HCT116 (cell line): ENCODE results near the gene SYT9. TPM values are rescaled to one million over a fixed set of nuclear protein-coding genes. Genes with fewer than 3 reads are reported as not detected.

ENCODE experiments used
- ATAC-seq: fragments of 200-7000 bp; cut with Tn5 transposase; 2 replicates; pipeline ENCODE4 v1.9.1; 2020; ENCODE audit warnings: mild to moderate bottlenecking, moderate library complexity
- BruUV-seq: library from RNA; stranded (reverse); fragments of 400-500 nt; replicated peaks from 2 replicates; lab custom pipeline; 2021; lab: Mats Ljungman, UMichigan
- CTCF ChIA-PET: fragments of 300-600 bp; sonication (Branson Sonifier 250); formaldehyde crosslinking; loops from one replicate; lab custom pipeline; 2021; ENCODE audit warnings: antibody characterized with exemption; lab: Charles Lee
- POLR2A ChIA-PET: fragments of 300-600, 350-600 bp; sonication (Branson Sonifier 250); formaldehyde crosslinking; loops from one replicate; lab custom pipeline; 2021; ENCODE audit warnings: antibody characterized with exemption; lab: Charles Lee
- RAD21 ChIA-PET, 2 experiments: fragments of 300-600 bp; sonication (Branson Sonifier 250); formaldehyde crosslinking; loops; one replicate each; lab custom pipeline; 2023; ENCODE audit warnings: low total read pairs in 2 of 2; ENCODE audit not compliant: uncharacterized antibody in 2 of 2, unreplicated experiment in 2 of 2, low non-redundant PET in 1 of 2; lab: Charles Lee
- DNase-seq: peaks from one replicate; pipeline ENCODE4 v3.0.0-alpha.2; 2010; ENCODE audit warnings: low read depth, low spot score
- H2AFZ ChIP-seq: fragments of 200-600 bp; shearing (Covaris generic), sonication (generic); 2 replicates; pipeline ENCODE4 v1.6.1; 2017; ENCODE audit warnings: low read depth, mixed run types, mixed read lengths, antibody characterized with exemption, low read length; ENCODE audit not compliant: poor library complexity, severe bottlenecking
- H3K27ac ChIP-seq: 2 replicates; pipeline ENCODE4 v1.5.1; 2012; ENCODE audit warnings: low read depth, low read length
- H3K27me3 ChIP-seq: fragments of 200-600 bp; sonication (generic); 2 replicates; pipeline ENCODE4 v1.6.1; 2016; ENCODE audit warnings: mixed run types, low read length, mixed read lengths; ENCODE audit not compliant: insufficient read depth
- H3K36me3 ChIP-seq, 2 experiments: fragments of 200-500 bp in 1 of 2; fragments of 200-600 bp in 1 of 2; sonication (Bioruptor generic) in 1 of 2; sonication (generic) in 1 of 2; 2 replicates each; pipeline versions ENCODE4 v1.5.1 to v1.6.1; 2014 to 2016; ENCODE audit warnings: low read length in 2 of 2, inconsistent platforms in 1 of 2, mixed read lengths in 1 of 2, mixed run types in 1 of 2; ENCODE audit not compliant: insufficient read depth in 2 of 2, control insufficient read depth in 1 of 2
- H3K4me1 ChIP-seq, 2 experiments: fragments of 200-600 bp in 1 of 2; sonication (generic) in 1 of 2; 2 replicates each; pipeline versions ENCODE4 v1.5.1 to v1.6.1; 2012 to 2017; ENCODE audit warnings: low read length in 2 of 2, inconsistent platforms in 1 of 2, mild to moderate bottlenecking in 1 of 2, mixed read lengths in 1 of 2, mixed run types in 1 of 2, moderate library complexity in 1 of 2; ENCODE audit not compliant: insufficient read depth in 2 of 2, control insufficient read depth in 1 of 2
- H3K4me2 ChIP-seq: fragments of 200-600 bp; sonication (generic); 2 replicates; pipeline ENCODE4 v1.6.1; 2017; ENCODE audit warnings: mixed run types, low read length, mixed read lengths
- H3K4me3 ChIP-seq, 2 experiments: fragments of 200-600 bp in 1 of 2; sonication (generic) in 1 of 2; replicated peaks in 1 of 2; 2 replicates each; pipeline ENCODE4 v1.5.1; 2011 to 2016; ENCODE audit warnings: low read length in 2 of 2, control low read depth in 1 of 2, low read depth in 1 of 2, mild to moderate bottlenecking in 1 of 2, mixed read lengths in 1 of 2, mixed run types in 1 of 2
- H3K79me2 ChIP-seq: fragments of 200-600 bp; sonication (generic); 2 replicates; pipeline ENCODE4 v1.6.1; 2017; ENCODE audit warnings: mild to moderate bottlenecking, mixed run types, low read length, moderate library complexity, mixed read lengths; ENCODE audit not compliant: insufficient read depth
- H3K9ac ChIP-seq: fragments of 200-600 bp; sonication (generic); 2 replicates; pipeline ENCODE4 v1.6.1; 2016; ENCODE audit warnings: low read length, mixed read lengths
- H3K9me2 ChIP-seq: fragments of 200-600 bp; sonication (generic), shearing (Covaris generic); 2 replicates; pipeline ENCODE4 v1.6.1; 2017; ENCODE audit warnings: mixed run types, mild to moderate bottlenecking, moderate library complexity; ENCODE audit not compliant: insufficient read depth
- H3K9me3 ChIP-seq, 2 experiments: fragments of 200-500 bp in 1 of 2; fragments of 200-600 bp in 1 of 2; sonication (Bioruptor generic) in 1 of 2; sonication (generic) in 1 of 2; 2 replicates each; pipeline ENCODE4 v1.6.1; 2014 to 2017; ENCODE audit warnings: low read length in 2 of 2, mixed read lengths in 2 of 2, inconsistent platforms in 1 of 2, low read depth in 1 of 2, mild to moderate bottlenecking in 1 of 2, mixed run types in 1 of 2, moderate library complexity in 1 of 2; ENCODE audit not compliant: control insufficient read depth in 1 of 2, insufficient read depth in 1 of 2
- H4K20me1 ChIP-seq: fragments of 200-600 bp; sonication (generic), shearing (Covaris generic); 2 replicates; pipeline ENCODE4 v1.6.1; 2017; ENCODE audit warnings: mixed run types, mild to moderate bottlenecking, moderate library complexity; ENCODE audit not compliant: insufficient read depth
- CBX3 ChIP-seq: IDR thresholded peaks from 2 replicates; pipeline ENCODE4 v1.6.1; 2012; ENCODE audit warnings: low read depth
- CTCF ChIP-seq, 3 experiments: fragments of 200-600 bp in 1 of 3; sonication (generic) in 1 of 3; IDR thresholded peaks in 2 of 3; conservative IDR thresholded peaks in 1 of 3; 2 replicates each; pipeline ENCODE4 v1.5.1; 2012 to 2017; ENCODE audit warnings: low read depth in 2 of 3, low read length in 2 of 3, antibody characterized with exemption in 1 of 3, borderline replicate concordance in 1 of 3, control low read depth in 1 of 3, mild to moderate bottlenecking in 1 of 3, mixed read lengths in 1 of 3, mixed run types in 1 of 3, moderate library complexity in 1 of 3; ENCODE audit not compliant: insufficient read depth in 1 of 3
- ELF1 ChIP-seq: IDR thresholded peaks from 2 replicates; pipeline ENCODE4 v1.6.1; 2012; ENCODE audit warnings: low read depth, borderline replicate concordance
- JUND ChIP-seq: IDR thresholded peaks from 2 replicates; pipeline ENCODE4 v1.6.1; 2012
- POLR2A ChIP-seq: IDR thresholded peaks from 2 replicates; pipeline ENCODE4 v1.7.0; 2011; ENCODE audit warnings: borderline replicate concordance; ENCODE audit not compliant: insufficient read depth, insufficient read length; ENCODE audit errors: extremely low read depth
- POLR2AphosphoS5 ChIP-seq: IDR thresholded peaks from 2 replicates; pipeline ENCODE4 v1.6.1; 2011; ENCODE audit warnings: mild to moderate bottlenecking, low read depth, low read length, moderate library complexity
- RAD21 ChIP-seq: IDR thresholded peaks from 2 replicates; pipeline ENCODE4 v1.6.1; 2012; ENCODE audit warnings: low read depth, mild to moderate bottlenecking
- REST ChIP-seq: IDR thresholded peaks from 2 replicates; pipeline ENCODE4 v1.6.1; 2012; ENCODE audit warnings: low read depth
- SIN3A ChIP-seq: IDR thresholded peaks from 2 replicates; pipeline ENCODE4 v1.6.1; 2012; ENCODE audit warnings: low read depth
- SRF ChIP-seq: IDR thresholded peaks from 2 replicates; pipeline ENCODE4 v1.6.1; 2012; ENCODE audit warnings: low read depth
- TCF7L2 ChIP-seq: IDR thresholded peaks from 2 replicates; pipeline ENCODE4 v1.7.0; 2011; ENCODE audit warnings: borderline replicate concordance, inconsistent platforms; ENCODE audit not compliant: insufficient read depth, insufficient read length; ENCODE audit errors: extremely low read depth
- YY1 ChIP-seq: IDR thresholded peaks from 2 replicates; pipeline ENCODE4 v1.6.1; 2011; ENCODE audit warnings: low read length, low read depth, moderate library complexity, mild to moderate bottlenecking; ENCODE audit not compliant: insufficient replicate concordance; ENCODE audit errors: extremely low read depth
- ZBTB33 ChIP-seq: IDR thresholded peaks from 2 replicates; pipeline ENCODE4 v1.6.1; 2011; ENCODE audit warnings: mild to moderate bottlenecking, low read length, moderate library complexity; ENCODE audit not compliant: insufficient replicate concordance; ENCODE audit errors: extremely low read depth
- ZFX ChIP-seq: fragments of 450-650 bp; IDR thresholded peaks from 2 replicates; pipeline ENCODE4 v1.6.1; 2017
- ZNF274 ChIP-seq: fragments of 200-500 bp; sonication (Bioruptor generic); IDR thresholded peaks from 2 replicates; pipeline ENCODE4 v1.6.1; 2014; ENCODE audit warnings: mild to moderate bottlenecking, low read depth, low read length, inconsistent platforms
- intact Hi-C: fragments of 100-400 bp; cut with micrococcal nuclease; formaldehyde crosslinking; loops from 2 replicates; pipeline ENCODE4 v1.10.0; 2022
- total RNA-seq: library from RNA; stranded (reverse); gene quantifications from one replicate; pipeline ENCODE4 v1.2.1, GENCODE V29; 2021; ENCODE audit not compliant: unreplicated experiment

Gene SYT9
- total RNA-seq, 1 experiment from 2014 or later, result not detected

GRCh38 chr11:7300281-7300680, 48.6 kb downstream of the SYT9 start (continued):
- TF ChIP-seq SRF, result no peak
- no peak for TF ChIP-seq CTCF (IDR thresholded peaks at IDR 0.05 in 2 of 3, conservative IDR thresholded peaks at IDR 0.05 in 1 of 3; ENCODE audit: borderline replicate concordance in 1 of 3, insufficient read depth in 1 of 3, low read depth in 2 of 3, low read length in 2 of 3)
- no peak for TF ChIP-seq POLR2AphosphoS5
- no peak for TF ChIP-seq ZNF274
- TF ChIP-seq TCF7L2, result no peak
- TF ChIP-seq POLR2A, result no peak

- Histone ChIP-seq H3K36me3 (no peaks in the 10 kb centered on the region), H3K27ac (no peak overlapping the region), H3K9ac (no peak overlapping the region), H3K4me3 (no peak overlapping the region), H3K9me3 (no peaks in the 10 kb centered on the region), H3K4me1 (no peaks in the 10 kb centered on the region), H3K79me2 (no peaks in the 10 kb centered on the region), H4K20me1 (no peaks in the 10 kb centered on the region), H2AFZ (no peak overlapping the region), H3K4me2 (no peak overlapping the region), H3K9me2 (no peaks in the 10 kb centered on the region), H3K27me3 (peaks cover 26% of the 10 kb centered on the region)
- TF ChIP-seq CBX3 (no peak), ELF1 (no peak), JUND (no peak), RAD21 (no peak), ZFX (no peak), SIN3A (no peak), REST (no peak), YY1 (no peak), POLR2A (no peak), ZBTB33 (no peak), CTCF (IDR thresholded peaks at IDR 0.05 in 2 of 3, conservative IDR thresholded peaks at IDR 0.05 in 1 of 3; ENCODE audit: borderline replicate concordance in 1 of 3, insufficient read depth in 1 of 3, low read depth in 2 of 3, low read length in 2 of 3) (no peak)
- POLR2A ChIA-PET, result no interaction called here
- no peak for DNase-seq
- intact Hi-C loops, result no loop called here
- RAD21 ChIA-PET, result no interaction called here
- CTCF ChIA-PET, result no interaction called here
- no TSS peak for BruUV-seq
- ATAC-seq, result no peak
Measured at GRCh38 chr11:7303146-7303545, 51.4 kb downstream of the SYT9 start.
